Dedifferentiated amniotic fluid mesenchymal stem cell (primary cell): ENCODE measurements around the gene LIMS3.
"Not testable (repeated sequence)": the region's sequence is repeated elsewhere in the genome, so short reads cannot be mapped to it uniquely, and the experiment has no call there.

Experiments
- DNase-seq: peaks from one replicate; pipeline ENCODE4 v3.0.0-alpha.2; 2016; ENCODE audit errors: extremely low spot score

LIMS3 gene

GRCh38 chr2:109898462-109899336 is at the start of gene LIMS3:
LIMS3 (plus strand) TSS chr2:109898688; CDS start chr2:109898729, 41 bp downstream.
- DNase-seq = not testable (repeated sequence)

GRCh38 chr2:109871129-109871751 is 27.2 kb upstream of the LIMS3 start:
- DNase-seq = not testable (repeated sequence)

GRCh38 chr2:109876625-109877024 is 21.9 kb upstream of the LIMS3 start:
- not testable (repeated sequence) for DNase-seq

- DNase-seq = not testable (repeated sequence)
Observed at GRCh38 chr2:109882112-109882511, 16.4 kb upstream of the LIMS3 start.

GRCh38 chr2:109888414-109888813 is 10.1 kb upstream of the LIMS3 start:
- not testable (repeated sequence) for DNase-seq

GRCh38 chr2:109889909-109890308 is 8.6 kb upstream of the LIMS3 start:
- not testable (repeated sequence) for DNase-seq

- not testable (repeated sequence) for DNase-seq
Observed at GRCh38 chr2:109891024-109891423, 7.5 kb upstream of the LIMS3 start.

- DNase-seq = not testable (repeated sequence)
Observed at GRCh38 chr2:109893736-109894135, 4.8 kb upstream of the LIMS3 start.

GRCh38 chr2:109894141-109894540 is 4.3 kb upstream of the LIMS3 start:
- DNase-seq = not testable (repeated sequence)

GRCh38 chr2:109895090-109895869 is 3.2 kb upstream of the LIMS3 start:
- DNase-seq = not testable (repeated sequence)

GRCh38 chr2:109896212-109896611 is 2.3 kb upstream of the LIMS3 start:
- DNase-seq = not testable (repeated sequence)

- not testable (repeated sequence) for DNase-seq
Observed at GRCh38 chr2:109897769-109898461, 573 bp upstream of the LIMS3 start.

- not testable (repeated sequence) for DNase-seq
Observed at GRCh38 chr2:109905796-109906195, 7.3 kb downstream of the LIMS3 start.

GRCh38 chr2:109908626-109909025 is 10.1 kb downstream of the LIMS3 start:
- DNase-seq = not testable (repeated sequence)

- not testable (repeated sequence) for DNase-seq
Observed at GRCh38 chr2:109910789-109911188, 12.3 kb downstream of the LIMS3 start.

GRCh38 chr2:109913911-109914310 is 15.4 kb downstream of the LIMS3 start:
- not testable (repeated sequence) for DNase-seq

- not testable (repeated sequence) for DNase-seq
Observed at GRCh38 chr2:109914552-109914951, 16.1 kb downstream of the LIMS3 start.

- not testable (repeated sequence) for DNase-seq
Observed at GRCh38 chr2:109915830-109916229, 17.3 kb downstream of the LIMS3 start.

GRCh38 chr2:109920162-109920561 is 21.7 kb downstream of the LIMS3 start:
- DNase-seq = not testable (repeated sequence)

GRCh38 chr2:109921543-109922384 is 23.3 kb downstream of the LIMS3 start:
- DNase-seq = not testable (repeated sequence)
